DMS153 (cell line): ENCODE measurements around the gene ZNF316.
"Not testable (repeated sequence)": the region's sequence is repeated elsewhere in the genome, so short reads cannot be mapped to it uniquely, and the experiment has no call there.

Experiments used
- DNase-seq: peaks from one replicate; lab custom pipeline; 2025; lab: John Stamatoyannopoulos, UW

The ZNF316 gene

DNA sequence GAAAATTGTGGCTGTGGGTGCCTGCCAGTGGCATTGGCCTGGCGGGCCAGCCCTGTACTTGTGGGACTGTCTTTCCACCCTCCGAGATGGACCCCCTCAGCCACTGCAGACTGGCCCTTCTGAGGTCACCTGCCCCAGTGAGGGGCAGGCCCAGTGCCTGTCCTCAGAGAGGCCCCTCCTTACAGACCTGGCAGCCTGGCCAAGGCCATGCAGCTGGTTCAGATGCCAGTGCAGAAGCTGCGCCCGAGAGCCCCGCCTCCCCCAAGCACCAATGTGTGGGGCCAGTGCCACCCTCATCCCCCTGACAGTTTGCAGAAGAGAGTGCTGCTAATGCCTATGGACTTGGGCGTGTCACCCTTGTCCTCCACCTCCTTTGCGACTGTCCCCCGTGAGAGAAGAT, 10.0 kb downstream of the ZNF316 start:
- no peak for DNase-seq

DNA sequence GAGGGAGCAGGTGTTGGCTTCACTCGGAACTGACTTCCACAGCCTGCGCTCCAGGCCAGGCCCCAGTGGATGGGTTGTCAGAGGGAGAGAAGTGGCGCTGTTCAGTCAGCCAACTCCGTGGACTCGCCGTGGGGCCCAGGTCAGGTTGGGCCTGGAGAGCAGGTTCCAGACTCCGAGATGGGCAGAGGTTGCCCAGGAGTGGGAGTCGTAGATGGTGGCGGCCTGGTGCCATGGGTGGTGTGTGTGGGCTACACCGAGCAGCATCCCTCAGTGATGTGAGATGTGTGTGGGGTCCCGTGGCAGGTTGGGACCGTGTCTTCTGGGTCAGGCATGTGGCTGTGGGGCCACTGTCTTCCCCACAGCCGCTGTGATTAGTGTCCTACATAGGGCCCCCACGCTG, 10.4 kb downstream of the ZNF316 start:
- no peak for DNase-seq

DNA sequence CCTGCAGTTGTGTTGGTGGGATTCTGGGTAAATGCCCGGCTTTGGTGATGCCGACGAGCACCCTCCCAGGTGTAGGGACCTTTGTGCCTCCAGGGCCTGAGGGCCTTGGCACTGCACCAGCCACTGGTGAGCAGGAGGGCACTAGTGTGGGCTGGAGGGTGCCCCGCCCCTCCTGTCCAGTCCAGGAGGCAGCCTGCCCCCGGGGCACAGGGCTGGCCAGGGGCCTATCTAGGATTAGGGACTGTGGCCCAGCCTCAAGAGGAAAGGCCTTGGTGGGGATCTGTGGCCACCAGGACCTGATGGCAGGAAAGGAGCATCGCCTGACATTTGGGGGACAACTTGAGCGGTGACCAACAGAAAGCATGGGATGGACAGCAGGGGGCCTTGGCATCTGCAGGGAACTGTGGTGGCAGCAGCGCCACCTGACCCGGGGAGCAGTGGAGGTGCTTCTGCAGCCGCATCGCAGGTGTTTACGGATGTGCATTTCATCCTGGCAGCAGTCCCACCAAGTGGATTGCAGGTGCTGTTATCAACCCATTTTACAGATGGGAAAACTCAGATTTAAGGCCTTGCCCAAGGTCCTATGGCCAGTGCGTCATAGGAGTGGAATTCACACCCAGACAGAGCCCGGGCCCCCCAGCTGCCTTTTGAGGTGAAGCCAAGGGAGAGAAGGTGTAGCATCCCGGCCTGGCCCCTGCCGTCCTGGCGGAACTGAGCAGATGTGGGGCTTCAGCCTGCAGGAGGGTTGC, 11.1 kb downstream of the ZNF316 start:
- no peak for DNase-seq

DNA sequence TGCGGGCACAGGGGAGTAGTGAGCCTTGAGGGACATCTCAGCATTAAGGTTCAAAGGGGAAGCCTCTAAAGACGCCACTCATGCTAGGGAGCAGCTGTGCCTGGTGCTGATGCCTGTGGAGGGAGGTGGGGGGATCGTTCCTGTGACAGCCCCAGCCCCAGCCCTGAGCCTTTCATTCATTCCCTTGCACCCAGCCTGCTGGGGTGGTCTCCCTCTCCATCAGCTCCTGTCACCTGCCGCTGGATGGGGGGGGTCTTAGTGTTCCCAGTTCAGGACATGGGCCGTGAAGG, 11.6 kb downstream of the ZNF316 start:
- no peak for DNase-seq

DNA sequence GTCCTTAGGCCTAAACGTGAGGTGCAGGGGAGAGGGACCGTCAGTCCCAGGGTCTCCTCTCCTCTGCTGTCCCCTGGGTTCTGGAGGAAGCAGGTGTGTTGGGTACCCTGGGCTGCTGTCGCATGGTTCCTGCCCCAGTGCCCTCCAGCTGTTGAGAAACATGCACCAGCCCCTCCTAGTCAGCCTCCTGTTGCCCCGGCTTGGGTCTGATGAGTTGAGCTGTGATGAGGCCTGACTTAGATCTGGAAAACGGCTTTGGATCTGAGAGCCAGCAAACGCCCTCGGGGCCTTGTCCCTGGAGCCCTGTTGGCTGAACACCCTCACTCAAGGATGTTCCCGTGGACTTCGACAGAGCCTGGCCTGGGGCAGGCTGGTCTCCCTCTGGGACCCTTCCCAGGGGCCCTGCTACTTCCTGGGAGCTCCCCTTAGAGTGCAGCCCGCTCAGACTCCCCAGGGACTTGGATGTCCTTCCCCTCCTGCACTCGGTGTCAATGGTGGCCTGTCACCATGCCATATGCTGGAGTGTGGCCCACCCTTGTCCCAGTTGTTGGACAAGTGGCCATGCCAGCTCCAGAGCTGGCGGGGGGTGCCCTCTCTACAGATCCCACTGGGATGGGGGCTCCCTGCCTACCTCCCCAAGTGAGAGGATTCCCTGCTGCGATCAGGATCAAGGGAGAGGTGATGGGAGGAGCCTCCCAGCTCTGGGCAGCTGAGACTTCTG, 12.3 kb downstream of the ZNF316 start:
- no peak for DNase-seq

DNA sequence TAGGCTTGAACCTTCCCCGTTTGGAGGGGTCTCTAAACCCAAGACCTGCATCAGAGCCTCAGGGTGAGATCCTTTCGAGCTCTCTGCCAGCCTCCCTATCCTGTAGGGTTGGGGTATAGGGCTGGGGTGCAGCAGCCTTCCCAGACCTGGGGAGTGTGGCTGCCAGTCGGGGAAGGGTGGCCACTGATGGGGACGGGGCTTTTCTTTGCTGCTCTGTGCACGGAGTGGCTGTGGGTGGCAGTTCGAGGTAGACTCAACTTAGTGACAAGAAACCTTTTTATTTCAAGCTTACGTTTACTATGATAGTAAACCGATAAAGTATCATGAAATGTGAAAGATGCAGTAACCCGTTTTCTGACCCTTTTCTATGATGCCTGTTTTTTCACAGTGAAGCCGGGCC, 13.0 kb downstream of the ZNF316 start:
- no peak for DNase-seq

DNA sequence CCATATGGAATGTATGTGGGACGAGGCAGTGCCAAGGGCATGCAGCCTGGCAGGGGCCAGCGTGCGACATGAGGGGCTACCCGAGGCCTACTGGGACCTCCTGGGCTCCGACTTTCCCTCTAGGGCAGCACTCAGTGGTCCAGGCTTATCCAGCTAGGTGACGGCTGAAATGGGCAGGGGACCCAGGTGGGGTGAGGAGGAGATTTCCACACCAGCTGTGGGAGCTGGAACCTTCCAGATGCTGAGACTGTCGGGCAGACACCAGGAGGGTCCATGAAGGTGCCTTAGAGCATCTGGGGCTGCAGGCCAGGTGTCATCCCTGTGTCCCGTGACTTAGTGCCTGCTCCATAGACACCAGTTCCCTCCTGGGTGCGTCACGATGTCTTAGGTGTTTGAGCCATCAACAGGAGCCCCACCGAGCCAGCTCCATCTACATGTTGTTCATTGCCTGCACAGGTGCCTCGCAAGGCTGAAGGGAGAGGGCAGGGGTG, 13.4 kb downstream of the ZNF316 start:
- DNase-seq = no peak

DNA sequence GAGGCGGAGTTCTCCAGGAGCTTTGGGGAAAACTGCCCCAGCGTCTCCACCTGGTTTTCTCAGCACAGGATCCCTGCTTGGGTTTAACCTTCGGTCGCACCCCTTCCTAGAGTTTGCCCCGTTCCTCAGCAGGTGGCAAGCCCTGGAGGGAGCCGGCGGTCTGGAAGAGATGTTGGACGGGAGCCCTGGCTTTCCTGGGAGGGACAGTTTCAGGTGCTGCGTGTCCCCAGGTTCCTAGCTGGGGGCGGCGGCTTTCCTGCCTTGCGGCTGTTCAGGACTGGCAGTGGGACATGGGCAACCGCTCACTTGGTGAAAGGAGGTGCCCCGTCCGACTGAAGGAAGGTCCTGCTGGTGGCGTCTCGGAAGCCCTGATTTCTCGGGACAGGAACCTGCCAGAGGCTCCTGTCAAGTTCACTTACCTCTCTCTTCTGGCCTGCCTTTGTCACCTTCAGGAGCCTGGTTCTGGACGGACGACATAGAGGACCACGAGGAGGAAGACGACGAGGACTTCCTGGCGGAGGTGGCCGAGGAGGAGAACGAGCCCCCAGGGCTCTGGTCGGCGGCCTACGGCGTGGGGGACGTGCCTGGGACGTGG, 14.8 kb downstream of the ZNF316 start:
- no peak for DNase-seq

DNA sequence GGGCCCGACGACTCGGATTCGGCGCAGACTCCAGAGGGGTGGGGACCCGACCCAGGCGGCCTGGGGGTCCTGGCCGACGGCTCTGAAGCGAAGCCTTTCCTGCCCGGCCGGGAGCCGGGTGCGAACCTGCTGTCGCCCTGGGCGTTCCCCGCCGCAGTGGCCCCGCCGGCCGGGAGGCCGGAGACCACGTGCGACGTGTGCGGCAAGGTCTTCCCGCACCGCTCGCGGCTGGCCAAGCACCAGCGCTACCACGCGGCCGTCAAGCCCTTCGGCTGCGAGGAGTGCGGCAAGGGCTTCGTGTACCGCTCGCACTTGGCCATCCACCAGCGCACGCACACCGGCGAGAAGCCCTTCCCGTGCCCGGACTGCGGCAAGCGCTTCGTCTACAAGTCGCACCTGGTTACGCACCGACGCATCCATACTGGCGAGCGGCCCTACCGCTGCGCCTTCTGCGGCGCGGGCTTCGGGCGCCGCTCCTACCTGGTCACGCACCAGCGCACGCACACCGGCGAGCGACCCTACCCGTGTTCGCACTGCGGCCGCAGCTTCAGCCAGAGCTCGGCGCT, 15.4 kb downstream of the ZNF316 start:
- no peak for DNase-seq

DNA sequence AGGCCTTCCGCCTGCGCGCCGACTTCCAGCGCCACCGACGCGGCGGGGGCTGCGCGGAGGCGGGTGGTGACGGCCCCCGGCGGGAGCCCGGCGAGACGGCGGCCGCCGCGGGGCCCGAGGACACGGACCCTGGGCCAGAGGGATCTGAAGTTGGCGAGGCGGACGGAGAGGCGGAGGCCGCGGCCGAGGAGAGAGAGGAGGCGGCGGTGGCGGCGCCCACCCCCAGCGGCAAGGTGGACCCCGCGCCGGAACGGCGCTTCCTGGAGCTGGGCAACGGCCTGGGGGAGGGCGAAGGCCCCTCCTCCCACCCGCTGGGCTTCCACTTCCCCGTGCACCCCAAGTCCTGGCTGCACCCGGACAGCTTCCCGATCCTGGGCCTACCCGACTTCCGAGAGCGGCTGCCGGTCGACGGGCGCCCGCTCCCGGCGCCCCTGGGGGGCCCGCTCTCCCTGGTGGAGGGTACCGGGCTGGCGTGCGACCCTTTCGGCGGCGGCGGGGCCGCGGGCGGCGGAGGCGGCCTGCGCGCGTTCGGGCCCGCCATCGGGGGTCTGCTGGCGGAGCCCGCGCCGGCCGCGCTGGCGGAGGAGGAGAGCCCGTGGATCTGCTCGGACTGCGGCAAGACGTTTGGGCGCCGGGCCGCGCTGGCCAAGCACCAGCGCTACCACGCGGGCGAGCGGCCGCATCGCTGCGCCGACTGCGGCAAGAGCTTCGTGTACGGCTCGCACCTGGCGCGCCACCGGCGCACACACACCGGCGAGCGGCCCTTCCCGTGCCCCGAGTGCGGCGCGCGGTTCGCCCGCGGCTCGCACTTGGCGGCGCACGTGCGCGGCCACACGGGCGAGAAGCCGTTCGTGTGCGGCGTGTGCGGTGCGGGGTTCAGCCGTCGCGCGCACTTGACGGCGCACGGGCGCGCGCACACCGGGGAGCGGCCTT, 16.2 kb downstream of the ZNF316 start:
- no peak for DNase-seq

DNA sequence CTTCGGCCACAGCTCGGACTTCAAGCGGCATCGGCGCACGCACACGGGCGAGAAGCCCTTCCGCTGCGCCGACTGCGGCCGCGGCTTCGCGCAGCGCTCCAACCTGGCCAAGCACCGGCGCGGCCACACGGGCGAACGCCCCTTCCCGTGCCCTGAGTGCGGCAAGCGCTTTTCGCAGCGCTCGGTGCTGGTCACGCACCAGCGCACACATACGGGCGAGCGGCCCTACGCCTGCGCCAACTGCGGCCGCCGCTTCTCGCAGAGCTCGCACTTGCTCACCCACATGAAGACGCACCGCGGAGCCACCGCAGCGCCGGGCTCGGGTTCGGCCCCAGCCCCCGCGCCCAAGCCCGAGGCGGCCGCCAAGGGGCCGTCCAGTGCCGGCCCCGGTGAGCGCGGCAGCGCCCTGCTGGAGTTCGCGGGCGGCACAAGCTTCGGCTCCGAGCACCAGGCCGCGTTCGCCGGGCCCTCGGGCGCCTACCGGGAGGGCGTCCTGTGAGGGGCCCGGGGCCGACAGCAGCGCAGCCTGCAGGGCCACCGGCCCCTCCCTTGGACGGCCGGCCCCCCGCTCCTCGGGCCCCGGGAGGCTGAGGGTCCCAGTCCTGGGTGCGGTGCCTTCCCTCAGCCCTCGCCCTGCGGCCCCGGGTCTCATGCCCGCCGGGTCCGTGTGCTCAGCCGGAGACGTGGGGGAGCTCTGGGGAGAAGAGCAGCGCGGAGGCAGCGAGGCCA, 17.2 kb downstream of the ZNF316 start:
- no peak for DNase-seq

DNA sequence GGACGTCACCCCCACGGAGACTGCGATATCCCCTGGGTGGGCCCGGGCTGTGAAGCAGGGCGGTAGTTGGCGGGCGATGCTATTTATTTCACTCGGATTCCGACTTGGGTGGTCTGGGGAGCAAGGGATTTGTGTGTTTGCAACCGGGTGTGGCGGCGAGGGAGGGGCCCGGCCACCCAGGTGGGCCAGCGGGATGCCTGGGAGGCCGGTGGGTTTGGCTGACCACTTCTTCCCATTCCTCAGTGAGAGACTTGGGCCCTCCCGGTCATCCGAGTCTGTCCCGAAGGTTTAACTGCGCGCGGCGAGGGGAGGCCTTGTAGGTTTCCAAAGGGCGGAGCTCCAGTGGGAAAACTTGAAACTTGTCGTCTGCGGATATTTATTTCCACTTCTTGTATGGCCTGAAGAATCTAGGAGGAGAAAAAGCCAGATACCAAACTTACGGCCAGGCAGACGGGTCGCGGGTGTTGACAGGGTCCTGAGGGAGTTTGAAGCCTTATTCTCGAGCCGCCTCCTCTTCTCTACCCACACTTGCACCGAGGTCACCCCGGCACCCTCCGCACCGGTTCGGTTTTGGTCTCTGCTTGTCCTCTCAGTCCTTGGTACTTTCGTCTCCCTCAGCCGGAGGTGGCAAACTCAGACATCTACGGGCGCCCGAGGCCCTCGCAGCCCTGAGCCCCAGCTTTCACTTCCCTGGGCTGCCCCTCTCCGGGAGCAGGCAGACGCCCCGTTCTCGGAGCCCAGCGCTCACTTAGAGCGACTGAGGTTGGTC, 17.9 kb downstream of the ZNF316 start:
- no peak for DNase-seq

DNA sequence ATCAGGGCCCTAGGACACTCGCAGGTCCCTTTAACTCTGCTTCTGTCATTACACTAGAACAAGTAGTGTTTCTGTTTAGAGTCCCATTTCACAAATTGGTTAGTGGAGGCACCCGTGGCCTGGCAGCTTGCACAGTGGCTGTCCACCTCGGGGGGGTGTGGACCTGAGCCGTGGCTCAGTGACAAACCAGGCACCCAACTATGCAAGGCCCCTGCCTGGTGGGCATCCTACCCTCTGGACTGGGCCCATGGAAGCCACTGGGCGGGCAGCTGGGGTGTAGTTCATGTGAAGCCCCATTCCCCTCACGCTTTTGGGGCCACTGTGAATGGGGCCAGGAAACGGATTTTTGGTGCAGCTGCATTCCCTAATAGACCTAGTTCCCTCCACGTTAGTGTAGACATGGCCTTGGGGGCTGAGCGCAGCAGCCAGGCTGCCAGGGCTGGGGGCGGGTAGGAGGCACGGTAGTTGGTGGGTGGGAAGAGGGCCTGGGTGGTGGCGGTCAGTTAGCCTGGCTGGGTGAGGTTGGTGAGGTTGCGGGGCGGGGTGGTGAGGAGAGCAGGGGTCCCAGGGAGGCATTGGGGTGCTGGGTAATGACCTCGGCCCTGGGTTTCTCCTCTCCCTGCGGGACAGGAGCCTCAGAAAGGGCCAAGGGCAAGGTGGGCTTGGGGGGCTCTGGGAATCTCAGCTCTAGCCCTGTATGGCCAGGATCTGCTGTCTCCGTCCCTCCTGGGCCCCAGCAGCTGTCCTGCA, 18.7 kb downstream of the ZNF316 start:
- DNase-seq = no peak

DNA sequence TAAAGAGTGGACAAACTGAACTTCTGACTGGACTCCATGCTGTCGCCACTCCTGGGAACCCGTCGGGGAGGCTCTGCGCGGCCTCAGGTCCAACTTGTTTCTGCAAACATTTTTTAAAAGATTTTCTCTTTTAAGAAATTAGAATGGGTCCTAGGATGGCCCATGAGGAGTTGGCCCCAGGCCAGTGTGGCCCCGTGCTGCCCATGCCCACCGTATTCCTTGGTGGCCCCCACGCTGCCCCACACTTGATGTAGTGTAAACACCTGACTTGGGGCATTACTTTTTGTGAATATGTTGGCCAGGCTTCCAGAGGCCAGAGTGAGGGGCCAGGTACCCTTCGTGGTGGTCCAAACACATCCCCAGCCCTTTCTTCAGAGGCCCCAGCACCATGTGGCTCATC, 19.3 kb downstream of the ZNF316 start:
- no peak for DNase-seq

DNA sequence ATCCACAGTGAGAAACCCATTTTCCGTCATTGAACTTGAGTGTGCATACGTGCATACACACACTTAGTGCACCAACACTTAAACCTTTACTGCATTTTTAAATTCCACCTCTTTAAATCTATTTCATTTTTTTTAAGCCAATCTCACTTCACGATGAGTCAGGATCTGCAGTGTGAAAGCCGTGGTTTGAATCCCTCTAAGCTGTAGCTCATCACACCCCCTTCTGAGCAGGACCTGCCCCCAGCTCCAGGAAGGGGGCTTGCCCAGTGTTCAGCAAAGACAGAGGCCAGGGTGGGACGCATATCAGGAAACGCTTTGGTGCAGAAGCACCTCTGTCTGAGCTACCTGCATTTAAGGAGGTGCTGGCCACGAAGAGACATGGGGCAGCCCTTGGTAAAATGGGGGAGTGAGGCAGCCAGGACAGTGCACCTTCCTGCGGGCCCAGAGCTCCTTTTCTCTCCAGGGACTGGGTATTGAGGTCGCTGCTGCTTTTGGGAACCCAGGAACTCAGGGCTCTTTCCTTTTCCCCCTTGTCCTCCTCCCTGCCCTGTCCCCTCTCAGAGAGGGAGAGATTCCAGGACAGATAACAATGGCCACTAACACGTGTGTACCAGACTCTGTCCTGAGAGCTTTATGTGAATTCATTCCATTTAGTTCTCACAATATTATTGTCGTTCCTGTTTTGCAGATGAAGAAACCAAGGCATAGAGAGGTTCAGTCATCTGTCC, 21.7 kb downstream of the ZNF316 start:
- no peak for DNase-seq

DNA sequence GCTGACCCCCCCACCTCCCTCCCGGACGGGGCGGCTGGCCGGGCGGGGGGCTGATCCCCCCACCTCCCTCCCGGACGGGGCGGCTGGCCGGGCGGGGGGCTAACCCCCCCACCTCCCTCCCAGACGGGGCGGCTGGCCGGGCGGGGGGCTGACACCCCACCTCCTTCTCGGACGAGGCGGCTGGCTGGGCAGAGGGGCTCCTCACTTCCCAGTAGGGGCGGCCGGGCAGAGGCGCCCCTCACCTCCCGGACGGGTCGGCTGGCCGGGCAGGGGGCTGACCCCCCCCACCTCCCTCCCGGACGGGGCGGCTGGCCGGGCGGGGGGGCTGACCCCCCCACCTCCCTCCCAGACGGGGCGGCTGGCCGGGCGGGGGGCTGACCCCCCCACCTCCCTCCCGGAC, 33.7 kb downstream of the ZNF316 start:
- not testable (repeated sequence) for DNase-seq

DNA sequence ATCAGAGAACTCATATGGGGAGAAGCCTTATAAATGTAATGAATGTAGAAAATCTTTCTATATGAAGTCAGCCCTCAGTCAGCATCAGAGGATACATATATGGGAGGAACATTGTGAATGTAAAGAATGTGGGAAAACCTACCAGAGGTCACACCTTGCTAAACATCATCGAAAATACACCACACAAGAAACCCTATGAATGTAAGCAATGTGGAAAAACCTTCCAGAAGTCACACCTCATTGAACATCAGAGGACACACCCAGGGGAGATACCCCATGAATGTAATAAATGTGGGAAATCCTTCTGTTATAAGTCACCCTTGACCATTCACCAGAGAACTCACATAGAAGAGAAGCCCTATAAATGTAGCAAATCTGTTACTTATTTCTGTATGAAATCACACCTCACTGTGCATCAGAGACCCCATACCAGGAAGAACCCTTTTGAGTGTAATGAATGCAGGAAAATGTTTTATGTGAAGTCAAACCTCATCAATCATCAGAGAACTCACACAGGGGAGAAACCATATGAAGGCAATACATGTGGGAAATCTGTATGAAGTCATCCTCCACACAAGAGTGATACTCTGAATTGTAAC, 38.8 kb downstream of the ZNF316 start:
- DNase-seq = no peak

DNA sequence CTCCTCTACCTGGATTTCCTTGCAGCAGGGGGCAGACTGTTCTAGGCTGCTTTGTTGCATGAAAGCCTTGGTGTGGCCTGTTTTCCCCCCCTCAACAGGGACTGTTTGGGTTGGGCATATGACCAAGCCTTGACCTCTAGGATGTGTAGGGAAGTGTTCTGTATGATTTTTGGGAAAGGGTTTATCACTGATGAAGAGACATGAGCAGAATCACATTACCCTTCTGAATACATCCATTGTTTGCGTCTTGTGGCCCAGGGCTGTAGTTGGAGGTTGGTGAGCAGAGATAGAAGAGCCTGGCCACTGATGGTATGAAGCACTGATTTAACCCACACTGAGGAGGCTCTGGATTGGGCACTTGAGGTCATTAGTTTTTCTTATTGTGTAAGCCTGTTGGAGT, 43.0 kb downstream of the ZNF316 start:
- no peak for DNase-seq

DNA sequence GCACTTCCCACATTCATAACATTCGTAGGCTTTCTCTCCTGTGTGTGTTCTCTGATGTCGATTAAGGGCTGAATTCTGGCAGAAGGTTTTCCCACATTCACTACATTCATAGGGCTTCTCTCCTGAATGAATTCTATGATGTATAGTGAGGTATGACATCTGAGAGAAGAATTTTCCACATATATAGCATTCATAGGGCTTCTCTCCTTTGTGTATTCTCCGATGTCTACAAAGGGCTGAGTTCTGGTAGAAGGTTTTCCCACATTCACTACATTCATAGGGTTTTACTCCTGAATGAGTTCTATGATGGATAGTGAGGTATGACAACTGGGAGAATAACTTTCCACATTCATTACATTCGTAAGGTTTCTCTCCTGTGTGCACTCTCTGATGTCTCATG, 54.0 kb downstream of the ZNF316 start:
- DNase-seq = no peak
